Mammary epithelial cell (primary cell): Measurements from ENCODE around the gene GRB10.

Experiments
- EZH2 ChIP-seq: IDR thresholded peaks from 2 replicates; pipeline ENCODE4 v1.6.1; 2012; ENCODE audit warnings: low read length, inconsistent platforms, borderline replicate concordance
- TF ChIP-seq, protein P1 (sequence below), 2 donors: IDR thresholded peaks in 1 of 2; conservative IDR thresholded peaks in 1 of 2; 2 replicates each; pipeline ENCODE4 v1.5.1; 2011 to 2012; ENCODE audit warnings: inconsistent platforms in 2 of 2, low read length in 2 of 2, mild to moderate bottlenecking in 2 of 2, control low read depth in 1 of 2, low read depth in 1 of 2; ENCODE audit not compliant: insufficient read depth in 1 of 2; ENCODE audit errors: extremely low read depth in 1 of 2

DNA sequence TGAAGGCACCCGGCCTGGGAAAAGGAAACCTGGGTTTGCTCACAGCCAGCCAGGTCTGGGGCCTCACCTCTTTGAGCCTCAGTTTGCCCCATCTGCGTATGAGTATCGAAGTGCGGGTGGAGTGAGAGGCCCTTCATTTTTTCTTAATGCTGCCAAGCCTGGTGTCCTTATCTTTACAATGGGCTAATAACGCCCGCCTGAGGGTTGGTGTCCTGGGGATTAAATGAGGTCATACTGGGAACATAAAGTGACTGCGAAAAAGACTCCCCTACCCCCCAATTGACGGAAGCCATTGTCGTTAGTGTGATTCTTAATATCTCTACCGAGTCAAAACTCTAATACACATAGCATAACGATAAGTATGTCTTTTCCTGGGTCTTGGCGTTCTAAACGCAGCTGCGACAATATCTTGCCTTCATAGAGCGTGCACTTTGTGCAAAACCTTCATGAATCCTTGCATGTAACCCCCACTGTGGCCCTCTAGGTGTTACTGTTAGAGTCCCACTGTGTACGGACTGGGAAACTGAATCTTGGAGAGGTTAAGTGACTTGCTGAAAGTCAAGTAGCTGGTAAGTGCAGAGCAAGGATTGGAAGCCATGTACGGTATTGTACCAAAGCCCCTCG lies 11.4 kb upstream of the GRB10 start:
- TF ChIP-seq, protein P1, sequence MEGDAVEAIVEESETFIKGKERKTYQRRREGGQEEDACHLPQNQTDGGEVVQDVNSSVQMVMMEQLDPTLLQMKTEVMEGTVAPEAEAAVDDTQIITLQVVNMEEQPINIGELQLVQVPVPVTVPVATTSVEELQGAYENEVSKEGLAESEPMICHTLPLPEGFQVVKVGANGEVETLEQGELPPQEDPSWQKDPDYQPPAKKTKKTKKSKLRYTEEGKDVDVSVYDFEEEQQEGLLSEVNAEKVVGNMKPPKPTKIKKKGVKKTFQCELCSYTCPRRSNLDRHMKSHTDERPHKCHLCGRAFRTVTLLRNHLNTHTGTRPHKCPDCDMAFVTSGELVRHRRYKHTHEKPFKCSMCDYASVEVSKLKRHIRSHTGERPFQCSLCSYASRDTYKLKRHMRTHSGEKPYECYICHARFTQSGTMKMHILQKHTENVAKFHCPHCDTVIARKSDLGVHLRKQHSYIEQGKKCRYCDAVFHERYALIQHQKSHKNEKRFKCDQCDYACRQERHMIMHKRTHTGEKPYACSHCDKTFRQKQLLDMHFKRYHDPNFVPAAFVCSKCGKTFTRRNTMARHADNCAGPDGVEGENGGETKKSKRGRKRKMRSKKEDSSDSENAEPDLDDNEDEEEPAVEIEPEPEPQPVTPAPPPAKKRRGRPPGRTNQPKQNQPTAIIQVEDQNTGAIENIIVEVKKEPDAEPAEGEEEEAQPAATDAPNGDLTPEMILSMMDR (conservative IDR thresholded peaks at IDR 0.05 in 1 of 2, IDR thresholded peaks at IDR 0.05 in 1 of 2; ENCODE audit: extremely low read depth in 1 of 2, insufficient read depth in 1 of 2, low read depth in 1 of 2, low read length in 2 of 2): no peak
- TF ChIP-seq EZH2: peak; percentile 39
